Right forelimb (tissue), 1 donor: ENCODE data around the gene HRAS.

Source experiments
- DNase-seq: peaks from one replicate; pipeline ENCODE4 v3.0.0-alpha.2; 2018

The HRAS gene

GRCh38 chr11:506995-507726 is 28.2 kb downstream of the HRAS start, which contains the start of gene RNH1:
Gene RNH1, minus strand, starts transcription at chr11:507242. Its CDS starts 5,080 bp downstream, at chr11:502162.
- peak; percentile 100 for DNase-seq

GRCh38 chr11:506238-506994 is 29.0 kb downstream of the HRAS start:
- DNase-seq, result peak; percentile 99

- no peak for DNase-seq
Observed at GRCh38 chr11:504994-505344, 30.4 kb downstream of the HRAS start.

- peak; percentile 62 for DNase-seq
Observed at GRCh38 chr11:504053-504993, 31.1 kb downstream of the HRAS start.

GRCh38 chr11:503179-503981 is 32.0 kb downstream of the HRAS start:
- no peak for DNase-seq

- DNase-seq, result no peak
Observed at GRCh38 chr11:502288-503178, 32.8 kb downstream of the HRAS start.

- DNase-seq, result no peak
Observed at GRCh38 chr11:501683-502287, 33.6 kb downstream of the HRAS start.

- DNase-seq, result no peak
Observed at GRCh38 chr11:501001-501682, 34.2 kb downstream of the HRAS start.

GRCh38 chr11:499201-500076 is 35.9 kb downstream of the HRAS start:
- DNase-seq, result no peak

- no peak for DNase-seq
Observed at GRCh38 chr11:498297-499181, 36.8 kb downstream of the HRAS start.

GRCh38 chr11:497565-498296 is 37.6 kb downstream of the HRAS start:
- DNase-seq, result no peak

GRCh38 chr11:496834-497564 is 38.4 kb downstream of the HRAS start:
- no peak for DNase-seq

- no peak for DNase-seq
Observed at GRCh38 chr11:495537-495931, 39.8 kb downstream of the HRAS start.

- no peak for DNase-seq
Observed at GRCh38 chr11:494761-495536, 40.4 kb downstream of the HRAS start.

GRCh38 chr11:492427-493226 is 42.7 kb downstream of the HRAS start:
- DNase-seq, result no peak
